ENCODE measurements around the gene ERCC1.

Gene ERCC1

DNA sequence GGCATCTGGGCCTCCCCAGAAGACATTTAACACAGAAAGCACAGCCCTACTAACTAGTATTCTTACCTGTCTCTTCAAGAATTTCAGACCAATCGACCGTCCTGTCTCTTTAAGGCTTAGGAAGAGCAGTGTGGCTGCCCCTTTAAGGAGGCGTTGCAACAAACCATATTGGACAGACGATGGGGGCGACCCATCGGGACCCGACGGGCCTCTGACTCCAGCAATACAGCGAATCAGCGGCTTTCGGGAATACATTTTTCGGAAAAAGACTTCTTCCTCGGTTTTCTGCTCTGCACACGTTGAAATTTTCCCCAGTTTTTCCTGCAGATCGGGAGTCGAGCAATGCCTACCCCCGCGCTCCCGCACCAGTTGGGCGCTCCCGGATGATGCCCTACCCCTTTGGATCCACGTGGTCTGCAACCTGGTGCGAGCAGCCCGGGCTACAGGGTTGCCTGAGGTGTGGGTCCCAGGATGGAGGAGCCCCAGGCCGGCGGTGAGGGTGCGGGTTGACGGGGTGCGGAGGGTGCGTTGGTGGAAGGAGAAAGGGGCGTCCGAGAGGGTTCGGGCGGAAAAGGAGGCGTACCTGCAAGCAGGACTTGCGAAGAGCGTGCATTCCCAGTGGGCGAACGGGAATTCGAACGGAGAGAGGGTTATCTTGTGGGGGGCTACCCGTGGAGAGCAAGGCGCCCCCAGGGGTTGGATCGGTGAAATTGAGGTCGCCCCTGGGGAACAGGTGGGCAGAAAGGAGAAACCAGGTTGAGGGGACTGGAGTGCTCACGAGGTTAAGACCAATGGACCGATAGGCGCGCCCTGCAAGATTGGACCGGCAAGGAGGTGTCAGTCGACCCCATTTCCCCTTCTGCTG lies 17.3 kb downstream of the ERCC1 start, which contains the start of gene POLR1G:
Gene POLR1G (plus strand): TSS at position 419 of the 865 bp plus-strand sequence. CDS start 53 bp downstream, at position 472.
- Histone ChIP-seq H2AFZ (ENCODE audit: low read depth, low read length) (peak within 1 kb of the TSS; percentile 88), H3K79me2 (ENCODE audit: low read length) (peaks cover 28% of the 10 kb centered on the region), H3K9me3 (ENCODE audit: insufficient read depth, low read length) (no peaks in the 10 kb centered on the region), H3K36me3 (replicated peaks; ENCODE audit: low read depth, low read length) (peaks cover 9% of the 10 kb centered on the region), H3K4me1 (ENCODE audit: low read length) (peaks cover 33% of the 10 kb centered on the region), H4K20me1 (ENCODE audit: insufficient read depth, low read length) (no peaks in the 10 kb centered on the region), H3K4me3 (ENCODE audit: low read length) (peak within 1 kb of the TSS; percentile 80), H3K27ac (ENCODE audit: low read length) (peak within 1 kb of the TSS; percentile 74), H3K27me3 (ENCODE audit: low read depth, low read length) (peaks cover 22% of the 10 kb centered on the region), H3K4me2 (ENCODE audit: low read length) (peak within 1 kb of the TSS; percentile 92), H3K9ac (ENCODE audit: low read length) (peak within 1 kb of the TSS; percentile 88)
- TF ChIP-seq EZH2phosphoT487 (IDR thresholded peaks at IDR 0.05; ENCODE audit: low read depth), result no peak
- TF ChIP-seq, protein P1, sequence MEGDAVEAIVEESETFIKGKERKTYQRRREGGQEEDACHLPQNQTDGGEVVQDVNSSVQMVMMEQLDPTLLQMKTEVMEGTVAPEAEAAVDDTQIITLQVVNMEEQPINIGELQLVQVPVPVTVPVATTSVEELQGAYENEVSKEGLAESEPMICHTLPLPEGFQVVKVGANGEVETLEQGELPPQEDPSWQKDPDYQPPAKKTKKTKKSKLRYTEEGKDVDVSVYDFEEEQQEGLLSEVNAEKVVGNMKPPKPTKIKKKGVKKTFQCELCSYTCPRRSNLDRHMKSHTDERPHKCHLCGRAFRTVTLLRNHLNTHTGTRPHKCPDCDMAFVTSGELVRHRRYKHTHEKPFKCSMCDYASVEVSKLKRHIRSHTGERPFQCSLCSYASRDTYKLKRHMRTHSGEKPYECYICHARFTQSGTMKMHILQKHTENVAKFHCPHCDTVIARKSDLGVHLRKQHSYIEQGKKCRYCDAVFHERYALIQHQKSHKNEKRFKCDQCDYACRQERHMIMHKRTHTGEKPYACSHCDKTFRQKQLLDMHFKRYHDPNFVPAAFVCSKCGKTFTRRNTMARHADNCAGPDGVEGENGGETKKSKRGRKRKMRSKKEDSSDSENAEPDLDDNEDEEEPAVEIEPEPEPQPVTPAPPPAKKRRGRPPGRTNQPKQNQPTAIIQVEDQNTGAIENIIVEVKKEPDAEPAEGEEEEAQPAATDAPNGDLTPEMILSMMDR (IDR thresholded peaks at IDR 0.05; ENCODE audit: low read depth, low read length), result no peak

DNA sequence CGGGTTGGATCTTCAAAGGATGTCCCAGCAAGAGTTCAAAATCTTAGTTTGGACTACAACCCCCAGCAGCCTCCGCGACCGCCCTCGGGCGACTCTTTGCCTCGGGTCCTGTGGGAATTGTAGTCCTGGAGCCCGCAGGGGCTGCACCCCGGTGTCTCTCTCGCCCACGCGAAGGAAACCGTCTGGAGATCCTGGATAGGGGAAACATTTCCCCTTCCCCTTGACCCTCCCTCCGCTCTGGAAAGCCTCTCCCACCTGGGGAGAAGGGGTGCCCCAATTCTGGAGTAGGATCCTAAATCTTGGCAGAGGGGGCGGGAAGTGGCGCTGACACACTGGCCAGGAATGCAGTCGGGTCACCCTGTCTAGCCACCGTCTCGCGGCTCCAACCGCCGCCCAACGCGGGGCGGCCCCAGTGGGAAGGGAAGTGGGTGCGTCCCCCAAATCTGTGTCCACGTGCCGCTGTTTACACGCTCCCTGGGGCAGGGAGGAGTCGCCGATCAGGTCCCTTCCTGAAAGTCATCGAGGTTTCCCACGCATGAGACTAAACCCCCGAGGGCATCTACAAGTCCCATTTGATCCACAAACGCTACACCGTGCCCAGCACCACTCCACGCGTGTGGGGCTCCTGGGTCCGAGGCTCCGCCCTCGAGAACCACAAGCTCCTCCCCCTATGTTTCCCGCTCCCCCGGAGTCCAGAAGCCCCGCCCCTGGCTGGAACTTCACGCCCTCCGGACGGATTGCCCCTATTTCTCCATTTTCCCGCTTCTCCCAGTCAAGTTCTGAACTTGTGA lies 18.1 kb downstream of the ERCC1 start:
- Histone ChIP-seq H3K9me3 (ENCODE audit: insufficient read depth, low read length) (no peaks in the 10 kb centered on the region), H3K36me3 (replicated peaks; ENCODE audit: low read depth, low read length) (peaks cover 6% of the 10 kb centered on the region), H3K27ac (ENCODE audit: low read length) (peak overlapping the region; percentile 74), H2AFZ (ENCODE audit: low read depth, low read length) (peak overlapping the region; percentile 88), H3K79me2 (ENCODE audit: low read length) (peaks cover 28% of the 10 kb centered on the region), H3K9ac (ENCODE audit: low read length) (peak overlapping the region; percentile 88), H4K20me1 (ENCODE audit: insufficient read depth, low read length) (no peaks in the 10 kb centered on the region), H3K4me2 (ENCODE audit: low read length) (peak overlapping the region; percentile 92), H3K27me3 (ENCODE audit: low read depth, low read length) (peaks cover 22% of the 10 kb centered on the region), H3K4me1 (ENCODE audit: low read length) (peaks cover 33% of the 10 kb centered on the region), H3K4me3 (ENCODE audit: low read length) (peak overlapping the region; percentile 80)
- TF ChIP-seq EZH2phosphoT487 (IDR thresholded peaks at IDR 0.05; ENCODE audit: low read depth), result no peak
- TF ChIP-seq, protein P1 (IDR thresholded peaks at IDR 0.05; ENCODE audit: low read depth, low read length), result no peak

- no peaks in the 10 kb centered on the region for H3K9me3 ChIP-seq (ENCODE audit: insufficient read depth, low read length)
- H2AFZ ChIP-seq (ENCODE audit: low read depth, low read length), result peak within 1 kb of the TSS; percentile 88
- H3K36me3 ChIP-seq (replicated peaks; ENCODE audit: low read depth, low read length), result peaks cover 6% of the 10 kb centered on the region
- H4K20me1 ChIP-seq (ENCODE audit: insufficient read depth, low read length), result no peaks in the 10 kb centered on the region
- H3K79me2 ChIP-seq (ENCODE audit: low read length), result peaks cover 28% of the 10 kb centered on the region
- H3K4me3 ChIP-seq (ENCODE audit: low read length), result peak within 1 kb of the TSS; percentile 80
- peaks cover 22% of the 10 kb centered on the region for H3K27me3 ChIP-seq (ENCODE audit: low read depth, low read length)
- H3K9ac ChIP-seq (ENCODE audit: low read length), result peak within 1 kb of the TSS; percentile 88
- peak within 1 kb of the TSS; percentile 92 for H3K4me2 ChIP-seq (ENCODE audit: low read length)
- peak within 1 kb of the TSS; percentile 74 for H3K27ac ChIP-seq (ENCODE audit: low read length)
- H3K4me1 ChIP-seq (ENCODE audit: low read length), result peaks cover 33% of the 10 kb centered on the region
- no peak for TF ChIP-seq EZH2phosphoT487 (IDR thresholded peaks at IDR 0.05; ENCODE audit: low read depth)
- TF ChIP-seq, protein P1 (IDR thresholded peaks at IDR 0.05; ENCODE audit: low read depth, low read length), result no peak
Observed at GRCh38 chr19:45404557-45405434, 18.9 kb downstream of the ERCC1 start, which contains the start of gene PPP1R13L. TSS of gene PPP1R13L (minus strand) at chr19:45405069. CDS start at chr19:45398318, 6,751 bp downstream.
